Measurements from ENCODE around the gene CDH4. TPM values are rescaled to one million over a fixed set of nuclear protein-coding genes. Genes with fewer than 3 reads are reported as not detected.

The CDH4 gene
- total and polyA plus RNA-seq, 2 of the 8 experiments (the other 6 are each of a cell fraction or from before 2014, with no cell fraction given) = 4.3 to 7.9 TPM

DNA sequence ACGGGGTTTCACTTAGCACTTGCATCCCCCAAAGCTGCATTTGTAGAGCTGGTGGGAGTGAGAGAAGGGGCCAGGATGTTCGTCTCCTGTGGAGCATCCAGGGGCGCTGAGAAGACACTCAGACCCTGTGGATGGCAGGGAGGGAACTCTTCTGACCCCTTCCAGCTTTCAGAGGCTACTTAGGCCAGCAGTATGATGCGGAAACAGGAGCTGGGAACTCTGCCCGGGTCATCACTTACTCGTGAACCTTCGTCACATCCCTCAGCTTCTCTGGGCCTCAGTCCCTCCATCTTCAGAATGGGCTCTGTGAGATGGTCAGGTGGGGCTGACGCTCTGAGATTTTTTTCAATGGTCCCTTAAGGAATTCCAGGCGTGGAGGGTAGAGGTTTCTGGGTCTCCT is 585.1 kb downstream of the CDH4 start:
- Histone ChIP-seq H2AFZ (ENCODE audit: low read length) (no peak overlapping the region), H2BK5ac (ENCODE audit: low read depth, low read length) (no peak overlapping the region), H3K4me1 (replicated peaks in 1 of 4; ENCODE audit: control insufficient read depth in 3 of 4, insufficient read depth in 4 of 4, low read length in 3 of 4) (0 out of 7 replicates have a peak, but pooled peaks cover 0 to 3% (median under 1%) of the 10 kb centered on the region in 4 experiments), H2BK20ac (ENCODE audit: low read length) (no peak overlapping the region), H3K18ac (ENCODE audit: extremely low read depth, low read length) (no peak overlapping the region), H3K36me3 (ENCODE audit: control insufficient read depth in 2 of 4, insufficient read depth in 4 of 4, low read length in 3 of 4) (no peaks in the 10 kb centered on the region; a peak in 1 of 8 replicates), H3K27ac (ENCODE audit: low read depth, low read length) (no peak overlapping the region), H4K8ac (ENCODE audit: extremely low read depth, insufficient read depth, low read length) (no peak overlapping the region), H3K4me2 (ENCODE audit: insufficient read depth in 1 of 2, low read depth in 2 of 2, low read length in 2 of 2) (no peak overlapping the region), H3K79me1 (ENCODE audit: low read depth, low read length) (no peaks in the 10 kb centered on the region), H2BK120ac (replicated peaks; ENCODE audit: low read depth, low read length) (no peak overlapping the region), H2BK15ac (ENCODE audit: low read length) (no peak overlapping the region), H3K4me3 (ENCODE audit: extremely low read depth in 1 of 4, insufficient read depth in 2 of 4, low read depth in 3 of 4, low read length in 4 of 4) (no peak overlapping the region), H3K9me3 (ENCODE audit: insufficient read depth in 2 of 2, low read depth in 1 of 2, low read length in 1 of 2) (no peaks in the 10 kb centered on the region), H4K20me1 (replicated peaks in 1 of 2; ENCODE audit: control insufficient read depth in 1 of 2, insufficient read depth in 2 of 2, low read length in 2 of 2) (peaks cover 0 to 7% of the 10 kb centered on the region in 2 experiments), H4K91ac (replicated peaks; ENCODE audit: insufficient read length, low read length) (no peak overlapping the region), H3K14ac (ENCODE audit: insufficient read length) (no peak overlapping the region), H3K4ac (replicated peaks; ENCODE audit: insufficient read length, low read depth, low read length) (no peak overlapping the region), H4K5ac (ENCODE audit: insufficient read length, low read depth, low read length) (no peak overlapping the region), H2AK5ac (ENCODE audit: low read depth, low read length) (no peak overlapping the region), H3K23ac (ENCODE audit: insufficient read length) (no peak overlapping the region), H3K23me2 (ENCODE audit: low read depth, low read length) (peaks cover 7% of the 10 kb centered on the region), H3K56ac (replicated peaks; ENCODE audit: insufficient read length, low read depth, low read length) (no peak overlapping the region), H3K27me3 (replicated peaks in 1 of 4; ENCODE audit: control insufficient read depth in 3 of 4, extremely low read depth in 1 of 4, insufficient read depth in 3 of 4, low read length in 3 of 4) (no peaks in the 10 kb centered on the region; a peak in 1 of 7 replicates), H3K79me2 (ENCODE audit: control insufficient read depth in 1 of 2, insufficient read depth in 2 of 2, low read length in 2 of 2) (no peaks in the 10 kb centered on the region; a peak in 1 of 4 replicates), H2BK12ac (ENCODE audit: low read depth, low read length) (no peak overlapping the region), H3K9ac (replicated peaks in 1 of 4; ENCODE audit: extremely low read depth in 1 of 4, low read depth in 3 of 4, low read length in 3 of 4) (no peak overlapping the region)
- no peak for FAIRE-seq
- ChIA-PET POLR2A (ENCODE audit: partially characterized antibody) (no interaction called here), CTCF (ENCODE audit: partially characterized antibody) (no interaction called here)
- no peak for DNase-seq (ENCODE audit: low read depth in 1 of 2, low spot score in 2 of 2)
- 83% methylated on average over 9 of the region's 9 CpGs; no CpG with 5 or more reads in 1 of the 2 experiments for WGBS, 2 experiments (ENCODE audit: extremely low coverage in 1 of 2, insufficient coverage in 1 of 2, insufficient read length in 1 of 2, insufficient replicate concordance in 2 of 2, low coverage in 1 of 2, low lambda C conversion rate in 2 of 2, missing lambda C conversion rate in 1 of 2)
- TF ChIP-seq BACH1 (IDR thresholded peaks at IDR 0.05; ENCODE audit: low read length) (no peak), ZNF274 (IDR thresholded peaks at IDR 0.05; ENCODE audit: borderline replicate concordance, extremely low read depth, low read length) (no peak), HDAC2 (IDR thresholded peaks at IDR 0.05; ENCODE audit: borderline replicate concordance in 1 of 2, low read depth in 2 of 2, low read length in 2 of 2) (no peak), CBX5 (IDR thresholded peaks at IDR 0.05; ENCODE audit: low read depth, low read length) (no peak), MAFK (IDR thresholded peaks at IDR 0.05; ENCODE audit: low read depth, low read length) (no peak), EP300 (IDR thresholded peaks at IDR 0.05; ENCODE audit: borderline replicate concordance in 1 of 2, low read depth in 2 of 2, low read length in 2 of 2) (no peak), FOSL1 (IDR thresholded peaks at IDR 0.05; ENCODE audit: insufficient read depth, low read depth, low read length) (no peak), HDAC6 (IDR thresholded peaks at IDR 0.05; ENCODE audit: low read depth, low read length) (no peak), CHD1 (IDR thresholded peaks at IDR 0.05; ENCODE audit: low read depth, low read length) (no peak), RAD21 (IDR thresholded peaks at IDR 0.05 in 1 of 2, conservative IDR thresholded peaks at IDR 0.05 in 1 of 2; ENCODE audit: low read depth in 2 of 2, low read length in 2 of 2) (no peak), CREB1 (IDR thresholded peaks at IDR 0.05) (no peak), RXRA (IDR thresholded peaks at IDR 0.05; ENCODE audit: insufficient read depth, low read depth, low read length) (no peak), SP2 (IDR thresholded peaks at IDR 0.05; ENCODE audit: low read length) (no peak), CHD2 (IDR thresholded peaks at IDR 0.05; ENCODE audit: low read length) (no peak), CBX8 (IDR thresholded peaks at IDR 0.05; ENCODE audit: borderline replicate concordance, low read depth, low read length) (no peak)

Data from H1 (cell line).